Rectal smooth muscle tissue (tissue), 1 donor: ENCODE data around the gene UBA5.

Experiments used
- H3K27ac ChIP-seq: one replicate; pipeline ENCODE4 v1.7.0; 2013; ENCODE audit warnings: low read depth, low read length, inconsistent platforms
- H3K27me3 ChIP-seq: one replicate; pipeline ENCODE4 v1.7.0; 2013; ENCODE audit warnings: low read length; ENCODE audit not compliant: control insufficient read depth, insufficient read depth
- H3K36me3 ChIP-seq: one replicate; pipeline ENCODE4 v1.7.0; 2013; ENCODE audit warnings: low read length; ENCODE audit not compliant: control insufficient read depth, insufficient read depth
- H3K4me1 ChIP-seq: one replicate; pipeline ENCODE4 v1.7.0; 2013; ENCODE audit warnings: low read length; ENCODE audit not compliant: control insufficient read depth, insufficient read depth
- H3K4me3 ChIP-seq: one replicate; pipeline ENCODE4 v1.7.0; 2013; ENCODE audit warnings: low read length
- H3K9ac ChIP-seq: one replicate; pipeline ENCODE4 v1.7.0; 2013; ENCODE audit warnings: low read length

UBA5 gene

DNA sequence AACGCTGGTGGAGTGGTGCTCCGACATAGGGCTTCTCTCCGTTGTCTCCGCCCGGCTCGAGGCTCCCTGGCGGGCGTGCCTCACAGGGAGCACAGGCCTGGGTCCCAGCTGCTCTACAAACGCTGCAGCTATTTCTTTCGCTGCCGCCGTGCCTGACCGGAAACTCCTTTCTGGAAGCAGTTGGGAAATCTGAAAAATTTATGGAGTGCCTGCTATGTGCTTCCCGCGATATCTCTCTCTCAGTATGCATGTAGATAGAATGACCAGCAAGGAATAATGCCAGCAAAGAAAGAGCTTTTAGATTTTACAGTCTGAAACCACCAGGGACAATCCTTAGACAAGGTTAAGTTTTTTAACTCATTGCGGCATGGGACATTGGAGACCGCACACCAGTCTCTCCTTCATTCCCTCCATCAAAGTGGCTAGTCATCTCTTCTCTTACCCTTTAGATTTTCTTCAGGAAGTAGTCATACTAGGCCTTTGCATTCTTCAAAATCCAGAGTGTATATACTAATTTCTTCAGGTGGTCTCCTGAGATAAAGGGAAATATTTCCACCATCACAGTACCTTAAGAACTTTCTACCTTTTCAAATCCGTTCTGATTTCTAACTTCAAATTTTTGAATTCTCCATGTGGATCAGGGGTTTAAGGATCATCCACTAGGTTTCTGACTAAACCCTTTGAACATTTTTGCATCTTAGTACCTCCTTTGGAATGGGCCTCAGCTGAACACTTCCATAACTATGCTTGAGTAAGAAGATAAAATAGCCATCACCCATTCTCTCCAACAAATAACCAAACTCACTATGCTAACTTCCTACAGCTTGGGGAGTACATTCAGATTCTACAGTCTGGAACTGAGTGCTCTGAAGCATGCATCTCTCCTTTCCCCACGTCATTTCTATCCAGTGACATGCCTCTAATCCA is 63.2 kb downstream of the UBA5 start:
- H3K36me3 ChIP-seq = no peaks in the 10 kb centered on the region
- H3K4me1 ChIP-seq = peaks cover 9% of the 10 kb centered on the region
- peak overlapping the region; percentile 38 for H3K27ac ChIP-seq
- no peak overlapping the region for H3K9ac ChIP-seq
- H3K27me3 ChIP-seq = no peaks in the 10 kb centered on the region
- H3K4me3 ChIP-seq = peak overlapping the region; percentile 69

DNA sequence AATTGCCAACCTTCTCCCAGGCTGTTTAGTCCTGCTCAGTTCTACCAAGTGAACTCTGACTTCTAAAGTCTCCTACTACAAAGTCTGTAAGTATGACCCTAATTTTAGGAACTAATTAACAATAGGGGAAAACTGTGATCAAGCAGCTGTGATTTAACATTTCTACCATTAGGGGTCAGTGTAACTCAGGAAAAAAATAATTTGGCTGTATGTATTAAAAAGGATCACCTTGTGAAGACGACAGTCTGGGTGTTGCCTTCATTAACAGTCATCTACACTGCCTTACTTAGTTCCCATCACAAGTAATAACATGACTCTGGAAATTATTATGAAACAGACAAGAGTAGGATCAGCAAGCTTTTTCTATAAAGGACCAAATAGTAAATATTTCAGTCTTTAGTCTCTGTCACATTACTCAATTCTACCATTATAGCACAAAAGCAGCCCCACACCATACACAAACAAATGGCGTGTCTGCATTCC is 66.3 kb downstream of the UBA5 start:
- Histone ChIP-seq H3K27ac (no peak overlapping the region), H3K36me3 (no peaks in the 10 kb centered on the region), H3K9ac (no peak overlapping the region), H3K27me3 (no peaks in the 10 kb centered on the region), H3K4me3 (no peak overlapping the region), H3K4me1 (peaks cover 3% of the 10 kb centered on the region)
